GM18520 (cell line): ENCODE results near the gene FGGY.
"Not testable (repeated sequence)": the region's sequence is repeated elsewhere in the genome, so short reads cannot be mapped to it uniquely, and the experiment has no call there.

Experiments used
- ATAC-seq: cut with Tn5 transposase; IDR thresholded peaks from one replicate; pipeline ENCODE4 v1.9.1; 2021; ENCODE audit not compliant: unreplicated experiment

Gene FGGY

GRCh38 chr1:59565611-59566410 is 268.9 kb downstream of the FGGY start:
- ATAC-seq: no peak

GRCh38 chr1:59568158-59568935 is 271.5 kb downstream of the FGGY start:
- no peak for ATAC-seq

- no peak for ATAC-seq
Observed at GRCh38 chr1:59569198-59569597, 272.3 kb downstream of the FGGY start.

GRCh38 chr1:59570524-59570923 is 273.6 kb downstream of the FGGY start:
- peak; percentile 41 for ATAC-seq

GRCh38 chr1:59574085-59574484 is 277.2 kb downstream of the FGGY start:
- no peak for ATAC-seq

- no peak for ATAC-seq
Observed at GRCh38 chr1:59577774-59578173, 280.9 kb downstream of the FGGY start.

GRCh38 chr1:59579222-59579621 is 282.3 kb downstream of the FGGY start:
- ATAC-seq: no peak

- ATAC-seq: no peak
Observed at GRCh38 chr1:59580257-59580656, 283.4 kb downstream of the FGGY start.

GRCh38 chr1:59592410-59592809 is 295.5 kb downstream of the FGGY start:
- ATAC-seq: not testable (repeated sequence)

- no peak for ATAC-seq
Observed at GRCh38 chr1:59592924-59593323, 296.0 kb downstream of the FGGY start.

- ATAC-seq: no peak
Observed at GRCh38 chr1:59593798-59594790, 297.2 kb downstream of the FGGY start.

- ATAC-seq: no peak
Observed at GRCh38 chr1:59595774-59596173, 298.9 kb downstream of the FGGY start.

GRCh38 chr1:59596432-59596831 is 299.5 kb downstream of the FGGY start:
- ATAC-seq: no peak

GRCh38 chr1:59596956-59597355 is 300.1 kb downstream of the FGGY start:
- no peak for ATAC-seq

GRCh38 chr1:59597420-59598119 is 300.7 kb downstream of the FGGY start:
- ATAC-seq: no peak

GRCh38 chr1:59598120-59598440 is 301.2 kb downstream of the FGGY start:
- no peak for ATAC-seq

GRCh38 chr1:59601041-59601441 is 304.1 kb downstream of the FGGY start:
- ATAC-seq: no peak

- ATAC-seq: no peak
Observed at GRCh38 chr1:59601811-59602210, 304.9 kb downstream of the FGGY start.

GRCh38 chr1:59604191-59604590 is 307.3 kb downstream of the FGGY start:
- ATAC-seq: no peak

- ATAC-seq: no peak
Observed at GRCh38 chr1:59605184-59605583, 308.3 kb downstream of the FGGY start.

GRCh38 chr1:59605761-59606160 is 308.9 kb downstream of the FGGY start:
- ATAC-seq: no peak
